GM18868 (cell line): ENCODE data around the gene PGM2.
"Not testable (repeated sequence)": the region's sequence is repeated elsewhere in the genome, so short reads cannot be mapped to it uniquely, and the experiment has no call there.

Source experiments
- ATAC-seq: cut with Tn5 transposase; IDR thresholded peaks from one replicate; pipeline ENCODE4 v1.9.1; 2021; ENCODE audit warnings: mild to moderate bottlenecking, moderate library complexity; ENCODE audit not compliant: unreplicated experiment

The PGM2 gene

DNA sequence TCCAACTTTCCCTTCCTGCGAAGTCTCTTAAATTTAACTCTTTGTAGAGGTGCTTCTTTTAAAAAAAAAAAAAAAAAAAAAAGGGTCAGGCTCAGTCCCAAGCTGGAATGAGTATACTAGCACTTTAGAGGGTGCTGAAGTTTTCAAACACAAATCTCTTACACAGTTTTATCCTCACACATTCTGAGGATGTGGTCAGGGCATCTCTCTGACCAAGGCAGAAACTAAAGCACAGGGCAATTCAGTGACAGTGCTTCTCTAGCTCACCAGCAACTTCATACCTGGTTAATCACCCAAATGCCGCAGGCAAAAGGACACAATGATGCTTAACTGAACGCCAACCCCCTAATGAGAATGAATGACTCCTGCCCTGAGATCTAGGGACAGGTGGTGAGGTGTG, 9.8 kb upstream of the PGM2 start:
- no peak for ATAC-seq

DNA sequence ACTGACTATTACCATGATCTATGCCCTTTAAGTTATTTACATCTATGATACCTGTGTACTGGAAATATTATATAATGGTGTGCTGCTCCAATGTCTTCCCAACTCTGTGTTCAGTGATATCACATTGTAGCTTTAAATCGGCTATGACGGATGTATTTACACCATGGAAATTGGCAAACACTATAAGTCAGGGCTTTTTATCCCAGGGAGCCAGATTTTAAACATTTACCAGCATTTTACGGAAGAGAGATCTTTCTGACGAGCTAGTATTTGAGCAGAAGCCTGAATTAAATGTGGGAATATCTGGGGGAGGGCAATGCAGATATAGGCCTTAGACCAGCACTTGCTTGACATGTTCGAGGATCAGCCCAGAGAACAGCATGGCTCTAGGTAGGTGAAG, 7.7 kb upstream of the PGM2 start:
- no peak for ATAC-seq

DNA sequence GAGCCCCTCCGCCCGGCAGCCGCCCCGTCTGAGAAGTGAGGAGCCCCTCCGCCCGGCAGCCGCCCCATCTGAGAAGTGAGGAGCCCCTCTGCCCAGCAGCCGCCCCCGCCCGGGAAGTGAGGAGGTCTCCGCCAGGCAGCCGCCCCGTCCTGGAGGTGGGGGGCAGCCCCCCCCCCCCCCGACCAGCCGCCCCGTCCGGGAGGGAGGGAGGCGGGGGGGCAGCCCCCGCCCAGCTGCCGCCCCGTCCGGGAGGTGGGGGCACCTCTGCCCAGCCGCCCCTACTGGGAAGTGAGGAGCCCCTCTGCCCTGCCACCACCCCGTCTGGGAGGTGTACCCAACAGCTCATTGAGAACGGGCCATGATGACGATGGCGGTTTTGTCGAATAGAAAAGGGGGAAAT, 6.0 kb upstream of the PGM2 start:
- ATAC-seq, result not testable (repeated sequence)

DNA sequence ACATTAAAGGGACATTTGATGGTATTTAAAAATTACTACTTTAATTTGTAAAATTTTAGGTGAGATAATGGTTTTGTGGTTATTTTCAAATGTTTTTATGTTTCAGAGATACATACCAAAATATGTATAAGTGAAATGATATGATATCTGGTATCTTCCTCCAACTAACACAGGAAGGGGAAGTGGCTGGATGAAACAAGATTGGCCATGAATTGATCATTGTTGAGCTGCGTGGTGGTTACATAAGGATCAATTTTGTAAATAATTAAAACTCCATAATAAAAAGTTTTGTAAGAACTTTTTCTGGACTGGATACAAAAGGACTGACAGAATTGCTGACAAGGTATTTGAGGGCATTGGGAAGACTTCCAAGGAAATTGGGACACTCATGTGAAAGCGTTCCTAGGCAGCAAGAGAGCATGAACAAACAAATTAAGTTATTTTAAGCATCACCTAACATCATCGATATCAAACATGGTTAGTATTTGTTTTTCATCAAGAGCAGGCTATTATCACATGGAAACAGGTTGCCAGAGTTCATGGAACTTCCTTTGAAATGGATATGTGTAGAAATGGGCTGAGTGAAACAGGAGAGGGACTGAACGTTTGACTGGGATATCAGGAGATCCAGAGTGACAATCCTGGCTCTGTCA, 4.4 kb upstream of the PGM2 start:
- no peak for ATAC-seq

DNA sequence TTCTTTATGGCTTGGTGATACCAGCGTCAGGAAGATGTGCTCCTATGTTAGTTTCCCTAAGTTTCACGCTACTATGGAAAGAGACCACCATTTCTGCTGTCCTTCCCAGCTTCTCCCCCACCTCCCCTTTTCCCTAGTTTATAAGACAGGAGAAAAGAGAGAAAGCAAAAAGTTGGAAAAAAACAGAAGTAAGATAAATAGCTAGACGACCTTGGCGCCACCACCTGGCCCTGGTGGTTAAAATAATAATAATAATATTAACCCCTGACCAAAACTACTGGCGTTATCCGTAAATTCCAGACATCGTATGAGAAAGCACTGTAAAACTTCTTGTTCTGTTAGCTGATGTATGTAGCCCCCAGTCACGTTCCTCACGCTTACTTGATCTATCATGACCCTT, 985 bp upstream of the PGM2 start:
- ATAC-seq, result not testable (repeated sequence)

DNA sequence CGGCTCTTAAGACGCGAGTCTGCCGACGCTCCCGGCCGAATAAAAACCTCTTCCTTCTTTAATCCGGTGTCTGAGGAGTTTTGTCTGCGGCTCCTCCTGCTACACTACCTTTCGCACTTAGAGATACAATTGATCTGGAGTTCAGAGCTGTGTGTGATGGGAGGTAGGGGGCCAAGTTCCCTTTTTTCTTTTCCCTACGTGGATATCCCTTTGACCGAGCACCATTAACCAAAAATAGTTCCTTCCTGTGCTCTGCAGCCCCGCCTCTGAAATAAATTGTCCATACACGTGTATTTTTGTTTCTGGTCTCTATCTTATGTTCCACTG, 555 bp upstream of the PGM2 start:
- peak; percentile 12 for ATAC-seq

GRCh38 chr4:37827030-37827685, 672 bp downstream of the PGM2 start:
- peak; percentile 43 for ATAC-seq

DNA sequence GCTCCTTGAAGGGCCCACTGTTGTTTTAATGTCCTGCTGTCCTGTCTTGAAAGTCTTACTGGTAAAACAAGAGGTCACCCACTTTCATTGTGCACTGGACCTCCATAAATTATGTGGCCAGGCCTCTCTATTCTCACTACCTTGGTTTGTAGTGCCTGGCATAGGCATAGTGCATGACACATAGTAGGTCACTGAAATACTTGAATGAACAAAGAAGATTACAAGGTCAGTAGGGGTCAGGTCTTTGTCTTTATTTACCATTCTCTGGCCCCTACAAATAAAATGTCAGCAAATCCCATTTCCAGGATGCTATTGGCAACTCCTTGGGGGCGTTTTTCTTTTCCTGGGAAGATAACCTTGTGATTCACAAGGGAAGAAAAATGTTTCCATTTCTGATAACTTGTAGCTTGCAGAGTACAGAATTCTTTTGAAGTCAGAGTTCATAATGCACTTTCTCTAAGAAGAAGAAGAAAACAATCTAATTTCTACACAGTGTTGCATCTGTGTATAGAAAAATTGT, 1.4 kb downstream of the PGM2 start:
- ATAC-seq, result no peak

DNA sequence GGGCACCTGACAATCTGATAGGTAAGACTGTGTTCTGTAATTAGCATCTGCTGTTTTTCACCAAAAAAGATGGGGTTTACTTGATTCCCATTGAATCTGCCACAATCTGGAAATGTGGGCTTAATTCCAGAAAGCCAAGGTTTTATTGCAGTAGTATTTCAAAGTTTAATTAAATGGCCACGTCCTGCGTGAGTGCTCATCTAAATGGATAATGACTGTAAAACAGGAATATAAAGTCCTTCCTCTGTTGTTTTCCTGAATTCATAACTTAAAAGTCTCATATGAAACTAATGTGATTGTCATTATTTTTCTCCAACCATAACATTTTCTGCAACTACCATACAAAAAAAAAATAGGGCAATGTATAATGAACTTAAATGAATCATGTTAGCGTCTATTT, 2.4 kb downstream of the PGM2 start:
- ATAC-seq, result no peak

GRCh38 chr4:37830640-37831039, 4.2 kb downstream of the PGM2 start:
- ATAC-seq, result no peak

- no peak for ATAC-seq
These were observed 8.5 kb downstream of the PGM2 start for GRCh38 chr4:37835031-37835430.

DNA sequence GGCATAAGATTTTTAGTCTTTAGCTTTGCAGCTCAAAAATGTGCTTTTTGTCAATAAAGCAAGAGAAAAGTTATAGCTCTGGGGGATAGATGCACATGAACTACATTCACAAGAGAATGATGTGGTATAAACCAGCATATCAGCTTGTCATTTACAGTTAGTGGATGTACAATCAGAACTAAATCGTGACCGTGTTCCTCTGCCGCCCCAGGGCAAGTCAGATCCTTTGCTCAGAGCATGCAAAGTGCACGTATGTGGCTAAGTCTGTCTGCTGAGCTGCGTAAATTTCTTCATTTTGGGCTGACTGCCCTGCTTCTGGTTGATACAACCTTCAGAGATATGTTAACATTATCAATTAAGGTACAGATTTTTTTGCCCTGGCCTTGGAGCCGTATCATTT, 9.3 kb downstream of the PGM2 start:
- ATAC-seq, result no peak

GRCh38 chr4:37836274-37836673, 9.8 kb downstream of the PGM2 start:
- ATAC-seq, result no peak

GRCh38 chr4:37836838-37837440, 10.5 kb downstream of the PGM2 start:
- ATAC-seq, result no peak

- no peak for ATAC-seq
These were observed 11.0 kb downstream of the PGM2 start for GRCh38 chr4:37837446-37837845.

- ATAC-seq, result no peak
These were observed 12.9 kb downstream of the PGM2 start for GRCh38 chr4:37839426-37839825.

- ATAC-seq, result no peak
These were observed 17.7 kb downstream of the PGM2 start for GRCh38 chr4:37844204-37844603.

DNA sequence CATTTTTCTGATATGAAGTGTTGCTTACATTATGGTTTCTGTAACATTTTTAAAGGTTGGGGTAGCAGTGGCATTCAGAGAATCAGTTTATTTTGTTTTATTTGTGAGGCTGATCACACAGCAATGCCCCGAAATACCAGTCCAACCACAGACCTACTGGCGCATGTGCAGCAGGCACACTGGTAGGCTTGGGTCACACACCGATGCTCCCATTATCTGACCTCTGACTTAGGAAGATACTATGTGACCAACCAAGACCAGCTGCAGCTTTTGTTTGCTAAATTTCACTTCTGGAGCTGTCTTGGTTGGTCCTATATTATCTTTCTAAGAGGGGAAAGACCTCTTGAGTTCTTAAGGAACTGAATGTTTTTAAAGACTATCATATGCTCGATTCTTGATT, 18.7 kb downstream of the PGM2 start:
- ATAC-seq, result no peak

DNA sequence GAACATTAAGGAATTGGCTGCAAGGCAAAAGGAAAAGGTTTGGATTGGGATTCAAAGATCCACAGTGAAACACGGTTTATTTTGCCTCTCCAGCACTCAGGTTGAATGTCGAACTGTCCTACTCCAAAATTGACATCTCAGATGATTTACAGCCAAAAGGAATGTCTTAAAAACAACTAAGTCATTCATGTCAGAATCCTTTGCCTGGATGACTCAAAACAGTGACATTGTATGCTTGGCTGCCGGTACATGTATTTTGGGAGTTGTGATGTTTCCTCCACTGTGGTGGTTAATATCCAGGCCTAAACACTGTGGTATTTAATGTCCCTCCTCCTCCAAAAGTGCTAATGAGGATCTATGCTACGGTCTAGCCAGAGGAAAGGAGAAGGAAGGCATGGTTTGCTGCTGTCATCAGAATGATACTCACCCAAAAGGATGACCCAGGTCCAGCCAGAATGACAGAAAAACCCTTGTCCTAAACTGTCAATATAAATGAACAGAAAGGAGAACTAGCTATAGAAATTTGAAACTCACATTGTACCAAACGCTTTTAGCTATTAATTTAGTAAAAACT, 20.9 kb downstream of the PGM2 start:
- no peak for ATAC-seq

- ATAC-seq, result no peak
These were observed 25.9 kb downstream of the PGM2 start for GRCh38 chr4:37852376-37852775.

GRCh38 chr4:37858112-37858511, 31.6 kb downstream of the PGM2 start:
- no peak for ATAC-seq

GRCh38 chr4:37858872-37859271, 32.4 kb downstream of the PGM2 start:
- no peak for ATAC-seq
